HG03064 (cell line): ENCODE results near the gene SLC25A48.

Experiments
- ATAC-seq: cut with Tn5 transposase; IDR thresholded peaks from one replicate; pipeline ENCODE4 v1.9.1; 2021; ENCODE audit warnings: low read depth; ENCODE audit not compliant: unreplicated experiment

Gene SLC25A48

GRCh38 chr5:135834639-135835529 lies at the start of gene SLC25A48:
TSS of gene SLC25A48 (plus strand) at chr5:135834663. CDS start at chr5:135834848, 185 bp downstream.
- peak; percentile 79 for ATAC-seq

- ATAC-seq, result no peak
Measured at GRCh38 chr5:135800656-135801055, 33.8 kb upstream of the SLC25A48 start.

- ATAC-seq, result no peak
Measured at GRCh38 chr5:135810188-135810943, 24.1 kb upstream of the SLC25A48 start.

GRCh38 chr5:135811007-135811406 lies 23.5 kb upstream of the SLC25A48 start:
- no peak for ATAC-seq

- no peak for ATAC-seq
Measured at GRCh38 chr5:135813758-135814157, 20.7 kb upstream of the SLC25A48 start.

GRCh38 chr5:135814316-135814715 lies 20.1 kb upstream of the SLC25A48 start:
- no peak for ATAC-seq

GRCh38 chr5:135814812-135815211 lies 19.7 kb upstream of the SLC25A48 start:
- no peak for ATAC-seq

- no peak for ATAC-seq
Measured at GRCh38 chr5:135821061-135821801, 13.2 kb upstream of the SLC25A48 start.

GRCh38 chr5:135821802-135822201 lies 12.7 kb upstream of the SLC25A48 start:
- ATAC-seq, result no peak

- no peak for ATAC-seq
Measured at GRCh38 chr5:135822286-135822685, 12.2 kb upstream of the SLC25A48 start.

- ATAC-seq, result no peak
Measured at GRCh38 chr5:135822959-135823358, 11.5 kb upstream of the SLC25A48 start.

- ATAC-seq, result no peak
Measured at GRCh38 chr5:135823881-135824280, 10.6 kb upstream of the SLC25A48 start.

- no peak for ATAC-seq
Measured at GRCh38 chr5:135824541-135825041, 9.9 kb upstream of the SLC25A48 start.

GRCh38 chr5:135825373-135826220 lies 8.9 kb upstream of the SLC25A48 start:
- ATAC-seq, result no peak

GRCh38 chr5:135826221-135826525 lies 8.3 kb upstream of the SLC25A48 start:
- no peak for ATAC-seq

- ATAC-seq, result no peak
Measured at GRCh38 chr5:135826994-135827671, 7.3 kb upstream of the SLC25A48 start.

- ATAC-seq, result no peak
Measured at GRCh38 chr5:135827965-135828781, 6.3 kb upstream of the SLC25A48 start.

GRCh38 chr5:135828782-135829127 lies 5.7 kb upstream of the SLC25A48 start:
- no peak for ATAC-seq

- ATAC-seq, result no peak
Measured at GRCh38 chr5:135829179-135829578, 5.3 kb upstream of the SLC25A48 start.
